ENCODE measurements around the gene L1TD1.

DNA sequence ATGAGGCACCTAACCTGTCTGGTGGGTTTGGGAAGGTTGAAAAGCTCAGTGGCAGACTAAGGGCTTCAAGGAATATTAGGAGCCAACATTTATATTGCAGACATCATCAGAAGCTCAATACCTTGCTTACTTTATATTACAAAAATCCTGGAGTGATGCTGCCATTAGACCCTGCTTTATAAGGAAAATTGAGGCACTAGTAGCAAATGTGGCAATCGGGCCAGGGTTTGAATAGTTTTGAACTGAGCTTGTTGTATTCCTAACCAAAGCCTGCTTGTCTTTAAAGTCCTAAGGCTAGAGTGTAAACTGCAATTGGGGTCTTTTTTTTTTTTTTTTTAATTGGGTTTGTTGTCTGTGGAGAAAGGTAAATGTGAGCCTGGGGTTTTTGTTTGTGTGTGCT is 14.3 kb downstream of the L1TD1 start:
- TF ChIP-seq, protein P1, sequence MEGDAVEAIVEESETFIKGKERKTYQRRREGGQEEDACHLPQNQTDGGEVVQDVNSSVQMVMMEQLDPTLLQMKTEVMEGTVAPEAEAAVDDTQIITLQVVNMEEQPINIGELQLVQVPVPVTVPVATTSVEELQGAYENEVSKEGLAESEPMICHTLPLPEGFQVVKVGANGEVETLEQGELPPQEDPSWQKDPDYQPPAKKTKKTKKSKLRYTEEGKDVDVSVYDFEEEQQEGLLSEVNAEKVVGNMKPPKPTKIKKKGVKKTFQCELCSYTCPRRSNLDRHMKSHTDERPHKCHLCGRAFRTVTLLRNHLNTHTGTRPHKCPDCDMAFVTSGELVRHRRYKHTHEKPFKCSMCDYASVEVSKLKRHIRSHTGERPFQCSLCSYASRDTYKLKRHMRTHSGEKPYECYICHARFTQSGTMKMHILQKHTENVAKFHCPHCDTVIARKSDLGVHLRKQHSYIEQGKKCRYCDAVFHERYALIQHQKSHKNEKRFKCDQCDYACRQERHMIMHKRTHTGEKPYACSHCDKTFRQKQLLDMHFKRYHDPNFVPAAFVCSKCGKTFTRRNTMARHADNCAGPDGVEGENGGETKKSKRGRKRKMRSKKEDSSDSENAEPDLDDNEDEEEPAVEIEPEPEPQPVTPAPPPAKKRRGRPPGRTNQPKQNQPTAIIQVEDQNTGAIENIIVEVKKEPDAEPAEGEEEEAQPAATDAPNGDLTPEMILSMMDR (IDR thresholded peaks at IDR 0.05), result no peak
- TF ChIP-seq POLR2A (IDR thresholded peaks at IDR 0.05), result no peak

All from right lobe of liver (tissue), 4 donors.